Activated CD8-positive, alpha-beta memory T cell treated with anti-CD3 and anti-CD28 coated beads for 4 hours (primary cell): ENCODE results near the gene DDX5.
"Not testable (repeated sequence)": the region's sequence is repeated elsewhere in the genome, so short reads cannot be mapped to it uniquely, and the experiment has no call there.

Source experiments
- DNase-seq, 2 donors: peaks; one replicate each; pipeline ENCODE4 v3.0.0-alpha.2; 2020; ENCODE audit warnings: low read depth in 2 of 2

DDX5 gene

DNA sequence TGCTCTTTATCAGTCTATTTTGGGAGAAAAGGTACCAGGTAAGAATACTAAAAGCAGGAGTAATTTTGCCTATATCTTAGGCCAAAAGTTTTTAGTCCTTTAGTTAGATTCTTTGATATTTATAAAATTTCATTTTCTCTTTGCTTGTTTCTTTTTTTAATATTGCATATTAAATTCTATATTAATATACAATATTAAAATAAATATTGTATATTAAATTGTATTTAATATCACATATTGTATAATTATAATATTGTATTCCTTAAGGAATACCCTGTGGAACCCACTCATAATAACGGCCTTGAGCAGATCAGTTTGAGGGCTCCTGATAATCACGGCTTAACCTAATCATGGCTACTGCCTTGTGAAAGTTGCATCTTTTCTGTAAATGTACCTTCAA lies 2.6 kb upstream of the DDX5 start:
- DNase-seq, result no peak

DNA sequence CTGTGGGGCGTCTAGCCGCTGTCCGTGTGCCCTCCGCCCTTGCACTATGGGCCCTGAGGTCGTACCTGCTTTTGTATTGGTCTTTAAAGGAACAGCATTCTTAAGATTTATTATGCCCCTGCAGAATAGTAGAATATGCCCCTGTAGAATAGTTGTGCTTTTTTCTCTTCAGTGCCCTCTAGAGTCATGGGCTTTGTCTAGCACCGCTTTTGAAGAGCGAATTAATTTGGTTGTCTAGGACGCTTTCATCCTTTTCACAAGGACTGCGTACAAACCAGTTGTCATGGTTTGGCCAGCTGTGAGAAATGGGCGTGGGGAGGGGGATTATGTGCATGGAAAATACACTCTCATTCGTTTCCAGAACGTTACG lies 1.3 kb upstream of the DDX5 start:
- DNase-seq, result peak in 1 of 2 donors; percentile 11

DNA sequence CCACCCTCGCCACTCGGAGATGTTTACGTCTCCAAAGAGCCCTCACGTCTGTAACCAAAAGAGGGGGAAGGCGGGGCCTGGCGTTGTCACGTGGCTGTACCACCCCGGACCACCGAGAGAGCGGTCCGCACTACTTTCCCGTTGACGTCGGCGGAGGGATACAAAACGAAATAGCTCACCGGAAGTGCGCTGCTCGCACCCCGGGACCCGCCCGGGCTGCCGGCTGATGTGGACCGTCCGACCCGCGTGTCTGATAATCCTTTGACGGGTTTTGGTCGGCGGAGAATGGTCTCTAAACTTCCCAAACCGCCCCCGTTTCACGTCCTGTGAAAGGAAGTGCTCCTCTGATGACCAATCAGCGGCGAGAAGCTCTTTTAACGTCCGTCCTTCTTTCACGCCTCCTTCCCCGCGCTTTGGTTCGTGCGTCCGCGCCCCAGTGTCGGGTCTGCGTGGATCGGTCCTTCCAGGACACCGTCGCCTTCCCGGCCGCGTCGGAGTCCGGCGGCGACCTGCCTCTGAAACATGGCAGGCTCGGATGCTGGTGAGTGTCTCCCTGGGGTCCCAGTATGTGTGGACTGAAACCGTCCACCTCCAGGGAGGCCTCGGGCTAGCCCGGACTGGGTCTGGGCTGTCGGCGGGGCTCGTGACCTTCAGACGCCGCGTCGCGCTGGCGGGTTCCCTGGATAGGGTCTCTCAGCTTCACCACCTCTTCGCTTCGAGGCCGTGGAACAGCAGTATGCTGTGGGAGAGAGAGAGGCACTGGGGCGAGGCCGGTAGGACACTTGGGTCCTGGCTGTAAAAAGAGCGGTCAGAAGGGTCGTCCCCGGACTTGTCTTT lies 705 bp upstream of the DDX5 start, which contains the start of gene CEP95:
TSS of gene CEP95 (plus strand) at position 402 of the 837 bp plus-strand sequence. CDS start at position 523, 121 bp downstream.
- peak; percentile 91 to 95 for DNase-seq

DNA sequence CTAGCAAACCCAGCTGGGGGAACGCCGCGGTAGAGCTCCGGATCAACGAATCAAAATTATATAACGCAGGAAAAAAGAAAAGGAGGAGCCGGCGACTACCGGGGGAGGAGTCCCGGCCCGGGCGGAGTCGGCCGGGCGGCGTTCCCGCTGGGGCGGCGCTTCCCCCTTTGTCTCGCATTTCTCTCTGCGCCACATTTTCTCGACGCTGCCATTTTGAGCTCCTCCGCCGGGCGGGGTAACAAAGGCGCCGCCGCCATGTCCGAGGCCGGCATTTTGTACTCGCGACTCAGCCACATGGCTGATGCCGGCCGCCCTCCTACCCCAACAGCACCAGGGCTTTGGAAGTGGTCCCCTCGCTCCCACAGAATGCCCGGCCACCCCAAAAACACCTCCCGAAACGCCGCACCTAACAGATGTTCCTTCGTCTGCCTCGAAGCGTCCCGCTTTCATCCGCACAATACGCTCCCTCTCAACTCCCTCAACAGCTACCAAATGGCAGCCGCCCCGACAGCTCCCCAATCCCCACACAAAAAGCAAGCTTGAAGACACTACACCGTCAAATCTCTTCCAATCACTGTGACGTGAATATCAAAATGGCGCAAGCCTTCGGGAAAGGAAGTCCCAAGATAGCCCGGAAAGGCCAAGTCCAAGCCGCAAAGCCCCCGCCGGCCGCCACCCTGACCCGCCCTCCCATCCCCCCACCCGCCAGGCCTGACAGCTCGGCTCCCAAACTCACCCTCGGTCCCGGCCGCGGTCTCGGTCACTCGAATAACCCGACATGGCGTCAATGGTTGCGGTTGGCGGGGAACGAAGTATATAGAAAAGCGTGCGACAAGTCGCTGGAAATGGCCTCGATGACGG lies 519 bp downstream of the DDX5 start:
- peak; percentile 68 to 77 for DNase-seq

DNA sequence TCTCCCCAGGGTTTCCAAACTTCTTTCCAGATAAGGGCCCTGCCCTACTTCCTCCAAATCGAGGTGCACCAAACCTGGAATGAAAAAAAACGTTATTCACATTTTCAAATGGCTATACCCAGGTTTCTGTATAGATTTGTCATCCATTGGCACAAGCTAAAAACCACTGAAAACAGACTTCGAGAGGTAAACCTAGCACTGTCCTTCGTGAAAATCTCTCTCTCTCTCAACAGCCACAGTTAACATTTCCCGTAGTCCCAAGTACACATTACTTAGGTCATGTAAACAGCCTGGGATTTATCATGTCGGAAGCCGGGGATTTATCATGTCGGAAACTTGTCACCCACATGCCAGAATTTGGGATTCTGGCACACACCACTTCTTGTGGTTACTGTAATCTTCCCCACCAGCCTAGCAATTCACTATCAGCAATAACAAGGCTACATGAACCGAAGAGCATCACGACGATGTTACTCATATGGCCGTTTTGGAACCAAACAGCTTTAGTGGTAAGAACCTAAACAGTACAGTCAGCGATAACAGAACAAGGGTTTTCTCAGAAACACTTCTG lies 1.2 kb downstream of the DDX5 start:
- DNase-seq, result no peak

DNA sequence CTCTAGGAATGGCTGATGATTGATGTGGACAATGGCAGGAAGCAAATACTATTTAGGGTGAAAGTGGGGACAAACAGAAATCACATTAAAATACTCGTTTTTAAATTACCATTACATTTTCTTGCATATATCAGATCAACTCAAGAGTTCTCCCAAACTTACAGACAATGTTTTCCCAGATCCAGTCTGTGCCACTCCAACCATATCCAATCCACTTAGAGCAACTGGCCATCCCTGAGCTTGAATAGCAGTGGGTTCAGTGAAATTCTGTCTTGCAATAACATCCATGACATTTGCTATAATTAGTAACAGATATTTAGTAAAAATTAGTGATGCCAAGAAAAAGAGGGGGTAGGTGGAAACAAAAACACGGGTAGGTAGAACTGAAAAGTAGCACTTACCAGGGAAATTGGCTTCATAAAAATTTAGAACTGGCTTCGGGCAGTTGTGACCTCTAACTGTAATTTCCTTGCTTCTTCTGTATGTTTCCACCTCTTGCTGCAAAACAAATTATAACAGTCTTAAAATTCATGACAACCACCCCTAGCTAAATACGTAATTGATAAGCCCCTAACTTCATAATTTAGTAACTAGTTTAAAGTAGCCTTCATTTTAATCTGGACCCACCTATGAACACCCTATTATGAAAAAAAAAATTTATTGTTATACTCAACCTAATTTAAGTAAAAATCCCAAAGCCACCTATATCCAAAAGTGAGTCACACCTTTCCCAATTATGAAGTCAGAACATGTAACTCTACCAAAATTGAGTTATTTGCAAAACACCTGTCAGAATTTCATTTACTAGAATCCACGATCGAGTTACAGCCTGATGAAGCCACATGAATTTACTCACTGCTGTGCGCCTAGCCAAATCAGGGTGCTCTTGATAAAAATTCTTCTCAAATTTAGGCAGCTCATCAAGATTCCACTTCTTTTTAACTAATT lies 2.0 kb downstream of the DDX5 start:
- DNase-seq, result no peak

DNA sequence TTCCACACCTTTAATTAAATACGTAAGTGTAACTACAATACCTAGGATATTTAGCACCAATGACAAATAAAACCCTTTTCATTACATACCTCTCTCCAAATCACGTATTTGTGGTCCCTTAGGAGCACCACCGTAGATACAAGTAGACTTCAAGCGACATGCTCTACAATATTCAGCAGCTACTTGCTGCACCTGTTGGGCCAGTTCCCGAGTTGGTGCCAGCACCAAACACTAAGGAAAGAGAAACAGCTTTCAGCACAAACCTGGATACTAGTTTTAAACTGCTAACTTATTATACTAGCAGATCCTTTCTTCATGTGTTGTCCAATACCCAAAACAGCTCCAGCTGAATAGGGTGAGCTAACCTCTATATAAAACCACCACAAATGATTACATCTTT lies 2.7 kb downstream of the DDX5 start:
- DNase-seq, result no peak

DNA sequence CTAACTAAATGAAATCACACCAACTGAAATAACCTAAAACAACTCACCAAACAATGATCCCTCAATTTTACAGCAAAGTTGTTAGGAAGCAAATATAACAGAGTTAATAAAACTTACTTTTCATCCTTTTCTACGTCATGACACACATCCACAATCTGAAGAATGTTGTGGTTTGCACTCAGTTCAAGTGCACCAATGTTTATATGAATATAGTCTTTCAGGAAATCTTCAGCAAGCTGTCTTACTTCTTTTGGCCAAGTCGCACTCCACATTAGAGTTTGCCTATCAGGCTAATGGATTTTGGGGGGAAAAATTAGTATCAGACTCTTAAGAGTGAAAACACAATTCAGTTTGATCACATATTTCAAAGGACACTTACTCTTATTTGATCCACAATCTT lies 3.3 kb downstream of the DDX5 start:
- no peak for DNase-seq

DNA sequence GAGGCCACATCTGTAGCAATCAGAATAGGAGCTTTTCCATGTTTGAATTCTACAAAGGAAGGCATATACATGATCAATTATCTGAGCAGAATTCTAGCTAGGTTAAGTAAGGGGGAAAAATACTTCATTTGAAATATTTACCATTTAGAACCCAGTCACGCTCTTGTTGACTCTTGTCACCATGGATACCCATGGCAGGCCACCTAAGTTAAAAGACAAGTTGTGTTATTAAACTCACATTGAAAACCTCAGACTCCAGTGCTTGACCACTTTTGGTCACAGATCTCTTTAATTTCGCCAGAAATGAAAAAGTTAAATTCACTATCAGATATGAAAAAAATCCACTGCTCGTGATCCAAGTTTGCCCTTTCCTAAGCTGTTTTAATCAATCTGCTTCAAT lies 4.1 kb downstream of the DDX5 start:
- DNase-seq, result no peak

DNA sequence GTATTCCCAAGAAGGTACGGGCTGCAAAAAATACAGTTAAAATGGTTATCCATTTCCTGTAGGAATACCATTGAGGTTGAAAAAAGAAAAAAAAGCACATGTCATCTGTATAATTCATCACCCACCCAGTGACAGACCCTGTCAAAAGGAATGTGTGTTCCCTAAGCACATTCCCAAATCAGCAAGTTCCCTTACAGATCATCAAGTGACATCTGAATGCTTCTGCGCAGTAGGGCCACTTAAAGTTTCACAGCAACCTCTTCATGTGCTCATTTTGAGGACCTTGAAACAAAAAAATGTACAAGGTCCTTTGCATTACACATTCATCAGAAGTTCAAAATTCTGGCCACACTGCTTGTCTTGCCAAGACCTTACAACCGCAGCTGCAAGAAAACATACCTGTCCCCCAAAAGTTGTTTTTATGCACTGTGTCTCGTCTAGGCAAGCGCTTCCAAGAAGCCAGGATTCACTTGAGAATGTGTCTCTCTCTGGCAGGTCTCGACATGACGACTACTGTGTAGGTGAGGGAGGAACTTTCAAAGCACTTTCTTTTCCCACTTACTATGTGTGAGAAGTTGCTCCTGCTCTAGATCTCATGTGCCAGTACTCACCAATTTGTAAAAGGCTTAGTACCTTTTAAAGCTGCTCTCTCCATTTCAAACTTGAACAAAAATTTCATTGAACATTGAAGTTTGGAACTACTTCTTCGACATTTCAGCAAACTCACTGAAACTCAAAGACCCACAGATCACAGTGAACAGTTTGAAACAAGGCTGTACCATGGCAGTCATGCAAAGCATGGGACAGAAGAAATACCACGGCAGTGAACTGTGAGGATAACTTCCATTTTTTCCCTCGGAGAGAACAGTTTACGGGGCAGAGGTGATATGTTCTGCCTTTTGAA lies 5.0 kb downstream of the DDX5 start:
- DNase-seq, result no peak

DNA sequence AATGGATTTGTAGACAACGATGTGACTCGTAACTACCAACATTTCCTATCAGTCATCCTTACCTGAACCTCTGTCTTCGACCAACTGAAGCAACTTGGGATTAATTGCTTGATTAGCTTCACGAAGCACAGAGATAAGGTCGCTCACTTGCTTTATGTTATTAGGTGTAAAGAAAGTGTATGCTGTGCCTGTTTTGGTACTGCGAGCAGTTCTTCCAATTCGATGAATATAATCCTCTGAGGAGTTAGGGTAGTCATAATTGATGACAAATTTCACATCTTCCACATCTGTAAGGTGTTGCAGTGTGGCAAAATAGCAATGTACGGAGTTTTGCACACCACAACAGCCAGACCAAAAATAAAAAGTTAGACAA lies 5.6 kb downstream of the DDX5 start:
- no peak for DNase-seq

DNA sequence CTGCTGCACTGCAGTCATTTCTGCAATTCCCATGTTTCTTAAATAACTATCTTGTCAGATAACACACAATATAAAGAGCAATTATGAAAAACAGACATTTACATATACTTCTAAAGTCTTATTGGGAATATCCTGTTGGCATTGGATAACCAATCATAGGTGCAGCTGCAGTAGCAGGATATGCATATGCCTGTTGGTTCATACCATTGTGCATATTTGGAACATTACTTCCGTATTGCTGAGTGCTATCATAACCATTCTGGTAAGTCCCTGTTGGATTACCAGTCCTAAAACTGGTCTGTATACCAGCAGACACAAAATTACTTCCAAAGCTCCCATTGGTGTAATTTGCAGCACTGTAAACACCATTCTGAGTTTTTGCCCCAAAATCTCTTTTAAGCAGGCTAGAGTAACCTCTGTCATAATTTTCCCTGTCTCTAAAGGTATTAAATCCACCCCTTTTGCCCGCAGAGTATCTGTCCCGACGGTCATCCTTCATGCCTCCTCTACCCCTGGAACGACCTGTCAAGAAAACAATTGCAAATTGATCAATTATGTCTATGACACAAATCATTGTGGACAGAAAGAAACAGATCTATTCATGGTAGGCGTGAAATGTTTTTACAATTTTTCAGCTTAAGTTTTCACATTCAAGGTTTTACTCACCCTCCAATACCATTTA lies 6.1 kb downstream of the DDX5 start:
- no peak for DNase-seq

DNA sequence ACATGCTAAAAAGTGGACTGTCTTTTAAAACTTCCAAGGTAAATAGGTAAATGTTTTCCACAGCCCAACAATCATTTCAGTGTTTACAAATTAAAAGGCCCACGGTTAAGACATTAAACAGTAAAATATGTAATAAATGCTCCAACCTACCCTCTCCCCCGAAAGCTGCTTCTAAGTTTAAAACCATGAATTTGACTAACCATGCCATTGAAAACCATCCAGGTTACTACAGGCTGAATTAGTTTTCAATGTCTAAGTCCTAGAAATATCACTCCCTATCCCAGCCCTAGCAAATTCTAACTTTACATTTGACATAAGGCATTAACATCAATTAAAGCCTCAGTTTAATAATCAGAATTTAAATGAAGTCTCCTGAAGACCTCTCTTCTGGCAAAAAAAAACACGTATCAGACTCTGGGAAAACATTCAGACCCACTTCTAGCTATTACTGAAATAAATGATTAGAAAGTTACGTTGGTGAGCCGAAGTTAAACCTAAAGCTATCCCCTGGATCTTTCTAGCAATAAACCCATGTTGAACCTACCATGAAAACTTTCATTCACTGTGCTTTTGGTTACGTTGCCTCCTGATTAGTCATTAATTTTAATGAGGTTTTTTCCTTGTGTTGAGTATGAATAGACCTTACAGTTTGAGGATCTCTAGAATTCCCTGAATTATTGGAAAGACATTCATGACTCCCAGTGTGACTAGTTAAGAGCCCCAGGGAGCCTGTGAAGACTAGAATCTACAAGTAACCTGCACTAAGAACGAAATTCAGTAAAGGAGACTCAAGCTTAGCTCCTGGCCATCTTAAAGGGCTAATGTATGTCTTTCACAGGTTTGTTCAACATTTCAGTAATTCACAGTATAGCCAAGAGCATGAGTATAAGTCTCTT lies 7.5 kb downstream of the DDX5 start:
- no peak for DNase-seq

DNA sequence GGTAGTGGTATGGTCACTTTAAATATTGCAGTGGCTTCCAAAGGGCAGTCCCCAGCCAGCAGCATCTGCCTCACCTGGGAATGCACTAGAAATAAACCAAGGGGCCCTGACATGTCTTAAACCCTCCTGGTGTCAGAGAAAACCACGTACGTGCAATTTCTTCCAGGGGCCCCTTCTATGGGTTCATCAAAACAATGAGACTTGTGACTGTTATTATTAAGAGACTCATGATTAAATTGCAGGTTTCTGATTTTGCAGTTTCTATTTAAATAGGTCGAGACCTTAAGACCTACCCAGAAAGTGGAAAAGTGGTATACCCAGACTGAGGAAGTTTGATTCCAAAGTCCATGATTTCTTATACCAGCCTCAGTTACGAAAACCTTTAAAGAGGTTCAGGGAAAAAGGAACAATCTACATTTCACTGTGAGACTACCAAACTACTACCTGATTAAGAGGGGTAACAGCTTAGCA lies 8.5 kb downstream of the DDX5 start:
- no peak for DNase-seq

DNA sequence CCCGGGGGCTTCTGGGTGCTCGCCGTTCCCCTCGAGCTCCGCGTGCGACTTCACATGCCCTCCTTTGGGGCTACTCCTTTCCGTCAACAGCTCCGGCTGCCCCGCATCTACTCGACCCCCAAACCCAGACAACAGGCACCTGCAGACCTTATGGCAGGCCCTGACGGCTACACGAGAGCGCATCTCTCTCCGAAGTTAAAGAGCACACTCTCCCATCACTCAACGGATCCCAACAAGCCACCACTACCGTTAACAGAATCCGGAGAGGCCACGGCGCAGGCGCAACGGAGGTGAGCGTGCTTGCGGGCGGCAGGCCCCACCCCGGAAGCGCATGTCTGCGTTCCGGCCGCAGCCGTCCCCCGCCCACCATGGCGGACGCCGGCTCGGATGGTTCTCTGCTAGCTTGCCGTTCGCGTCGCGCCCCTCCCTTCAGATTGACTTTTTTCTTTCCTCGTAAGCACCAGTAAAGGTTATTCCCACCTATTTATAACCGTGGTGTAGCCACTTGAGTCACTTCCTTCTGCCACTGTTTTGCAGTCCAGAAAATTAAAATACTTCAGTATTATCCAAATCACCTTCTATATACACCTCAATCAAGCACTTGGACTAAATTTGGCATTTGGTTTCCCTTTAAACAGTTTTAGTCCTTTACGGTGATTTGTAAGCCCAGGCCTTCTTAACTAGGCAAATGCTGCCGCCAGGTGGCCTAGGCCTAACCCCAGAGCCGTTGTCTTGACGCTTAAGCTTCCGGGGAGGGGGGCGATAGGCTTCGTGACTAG lies 9.1 kb downstream of the DDX5 start, which contains the start of gene POLG2:
TSS of gene POLG2 (minus strand) at position 269 of the 779 bp plus-strand sequence. CDS start at position 183, 86 bp downstream.
- DNase-seq, result peak; percentile 90 to 91

DNA sequence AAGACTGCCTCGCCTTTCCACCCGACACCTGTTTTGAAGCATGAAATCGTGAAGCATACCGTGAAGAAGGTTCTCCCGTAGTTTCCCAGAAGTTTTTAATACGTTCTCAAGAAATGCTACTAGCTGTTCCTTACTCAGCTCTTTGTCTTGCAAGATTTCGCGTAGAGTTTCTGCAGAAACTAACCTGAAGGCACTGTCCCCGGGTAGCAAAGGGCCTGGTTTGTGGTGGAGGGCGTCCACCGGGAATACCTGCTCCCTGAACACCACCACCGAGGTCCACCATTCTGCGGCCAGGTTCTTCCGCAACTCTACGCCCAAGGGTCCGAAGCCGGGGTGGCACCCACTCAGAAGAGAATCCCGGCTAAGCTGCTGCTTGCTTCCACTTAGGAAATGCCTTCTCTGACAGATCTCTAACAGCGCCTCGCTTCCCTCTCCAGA lies 9.7 kb downstream of the DDX5 start:
- no peak for DNase-seq

DNA sequence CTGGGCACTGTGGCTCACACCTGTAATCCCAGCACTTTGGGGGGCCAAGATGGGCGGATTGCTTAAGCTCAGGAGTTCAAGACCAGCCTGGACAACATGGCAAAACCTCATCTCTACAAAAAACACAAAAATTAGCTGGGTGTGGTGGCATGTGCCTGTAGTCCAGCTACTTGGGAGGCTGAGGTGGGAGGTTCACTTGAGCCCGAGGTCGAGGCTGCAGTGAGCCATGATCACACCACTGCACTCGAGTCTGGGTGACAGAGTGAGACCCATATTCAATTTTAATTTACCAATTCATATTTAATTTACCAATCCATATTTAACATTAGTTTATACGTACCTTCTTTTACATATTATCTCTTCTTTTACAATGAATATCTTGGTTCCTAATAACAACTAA lies 10.8 kb downstream of the DDX5 start:
- DNase-seq, result not testable (repeated sequence)

DNA sequence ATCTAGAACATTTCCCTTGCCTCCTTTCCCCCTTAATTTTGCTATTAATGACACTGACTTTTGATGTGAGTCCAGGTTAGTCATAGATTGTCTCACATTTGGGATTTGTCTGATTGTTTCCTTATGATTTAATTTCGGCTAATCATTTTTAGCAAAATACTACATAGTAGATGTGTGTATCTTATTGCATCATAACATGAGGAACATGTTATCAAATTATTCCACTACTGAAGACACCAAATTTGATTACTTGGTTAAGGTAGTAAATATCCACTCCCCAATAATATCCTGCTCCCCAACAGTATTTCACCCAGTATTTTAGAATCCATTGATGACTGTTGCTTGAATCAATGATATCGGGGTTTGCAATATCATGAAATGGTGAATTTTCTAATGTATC lies 12.0 kb downstream of the DDX5 start:
- DNase-seq, result no peak
